ENCODE results near the gene FFAR3.

- TF ChIP-seq CTCF (IDR thresholded peaks at IDR 0.05; ENCODE audit: control extremely low read depth in 1 of 3, insufficient read depth in 1 of 3, low read depth in 1 of 3, low read length in 3 of 3), result no peak
- no peak for TF ChIP-seq EP300 (IDR thresholded peaks at IDR 0.05; ENCODE audit: borderline replicate concordance in 1 of 2, low read depth in 2 of 2, low read length in 2 of 2)
- no peak for TF ChIP-seq BRCA1 (IDR thresholded peaks at IDR 0.05; ENCODE audit: low read depth, low read length)
These were observed 47.9 kb upstream of the FFAR3 start for GRCh38 chr19:35310331-35310730.

All from H1 (cell line).